Frontal cortex (tissue), 1 donor: Measurements from ENCODE around the gene PDE6G. TPM values are rescaled to one million over a fixed set of nuclear protein-coding genes. Genes with fewer than 3 reads are reported as not detected.

Experiments used
- small RNA-seq: library from RNA; depleted of rRNA; stranded (forward); fragments of <200 nt; gene quantifications from one replicate; pipeline ENCODE3, GENCODE V24; 2014
- total RNA-seq: library from RNA; depleted of rRNA; stranded (reverse); fragments of >200 nt; gene quantifications from one replicate; pipeline ENCODE4 v1.2.3, GENCODE V29; 2014

PDE6G gene
- total RNA-seq, 1 donor from 2014 or later, result not detected

Small RNA genes within 50 kb of the gene (small RNA-seq; reads per million reads assigned to genes)
- gene MIR6786, result 0.08 reads per million

Other genes with a start within 250 kb of the PDE6G start
- gene ACTG1, start 143.7 kb downstream of the PDE6G start, total RNA-seq, result 5,358 TPM
- gene FSCN2, start 128.2 kb downstream of the PDE6G start, total RNA-seq, result 4.9 TPM
- 21.6 TPM for gene FAAP100, start 104.2 kb downstream of the PDE6G start, total RNA-seq
- gene NPLOC4, start 19.4 kb downstream of the PDE6G start, total RNA-seq, result 39.9 TPM
- not detected for gene TSPAN10, start 19.3 kb downstream of the PDE6G start, total RNA-seq
- gene OXLD1, start 10.1 kb upstream of the PDE6G start, total RNA-seq, result 8.2 TPM
- 6.1 TPM for gene CCDC137, start 10.2 kb upstream of the PDE6G start, total RNA-seq
- 40.4 TPM for gene ARL16, start 27.3 kb upstream of the PDE6G start, total RNA-seq
- 44.4 TPM for gene HGS, start 27.5 kb upstream of the PDE6G start, total RNA-seq
- 4.9 TPM for gene MRPL12, start 46.8 kb upstream of the PDE6G start, total RNA-seq
- gene SLC25A10, start 55.7 kb upstream of the PDE6G start, total RNA-seq, result 4.9 TPM
- gene GCGR, start 147.6 kb upstream of the PDE6G start, total RNA-seq, result not detected
- 86.4 TPM for gene MCRIP1, start 176.7 kb upstream of the PDE6G start, total RNA-seq
- not detected for gene PPP1R27, start 178.5 kb upstream of the PDE6G start, total RNA-seq
- 66.0 TPM for gene P4HB, start 204.0 kb upstream of the PDE6G start, total RNA-seq
- gene ARHGDIA, start 214.8 kb upstream of the PDE6G start, total RNA-seq, result 22.4 TPM
- 92.1 TPM for gene ALYREF, start 235.0 kb upstream of the PDE6G start, total RNA-seq
- 60.3 TPM for gene ANAPC11, start 235.2 kb upstream of the PDE6G start, total RNA-seq
- gene NPB, start 245.7 kb upstream of the PDE6G start, total RNA-seq, result 1.2 TPM